Activated T-cell treated with anti-CD3 and anti-CD28 coated beads, Interleukin-2, amount 50 U/mL, for 1 hour (primary cell): ENCODE data around the gene DNM3.
"Not testable (repeated sequence)": the region's sequence is repeated elsewhere in the genome, so short reads cannot be mapped to it uniquely, and the experiment has no call there.

Experiments used
- DNase-seq: peaks from one replicate; pipeline ENCODE4 v3.0.0-alpha.2; 2020

The DNM3 gene

GRCh38 chr1:172343240-172344160 lies 502.2 kb downstream of the DNM3 start:
- no peak for DNase-seq

- DNase-seq = no peak
Measured at GRCh38 chr1:172344444-172344843, 503.1 kb downstream of the DNM3 start.

- DNase-seq = no peak
Measured at GRCh38 chr1:172345077-172345476, 503.8 kb downstream of the DNM3 start.

GRCh38 chr1:172347416-172347815 lies 506.1 kb downstream of the DNM3 start:
- DNase-seq = no peak

GRCh38 chr1:172350856-172351255 lies 509.6 kb downstream of the DNM3 start:
- DNase-seq = no peak

GRCh38 chr1:172351346-172351745 lies 510.0 kb downstream of the DNM3 start:
- DNase-seq = no peak

GRCh38 chr1:172351754-172352161 lies 510.5 kb downstream of the DNM3 start:
- DNase-seq = no peak

GRCh38 chr1:172352435-172352834 lies 511.1 kb downstream of the DNM3 start:
- no peak for DNase-seq

- DNase-seq = no peak
Measured at GRCh38 chr1:172354291-172355274, 513.3 kb downstream of the DNM3 start.

GRCh38 chr1:172356620-172357019 lies 515.3 kb downstream of the DNM3 start:
- DNase-seq = no peak

GRCh38 chr1:172357753-172358385 lies 516.6 kb downstream of the DNM3 start:
- no peak for DNase-seq

- DNase-seq = no peak
Measured at GRCh38 chr1:172359491-172359999, 518.2 kb downstream of the DNM3 start.

GRCh38 chr1:172360511-172360910 lies 519.2 kb downstream of the DNM3 start:
- no peak for DNase-seq

GRCh38 chr1:172360985-172361384 lies 519.7 kb downstream of the DNM3 start:
- no peak for DNase-seq

GRCh38 chr1:172363852-172364251 lies 522.6 kb downstream of the DNM3 start:
- no peak for DNase-seq

- DNase-seq = not testable (repeated sequence)
Measured at GRCh38 chr1:172371646-172372045, 530.3 kb downstream of the DNM3 start.

- no peak for DNase-seq
Measured at GRCh38 chr1:172373864-172374263, 532.6 kb downstream of the DNM3 start.

- no peak for DNase-seq
Measured at GRCh38 chr1:172375211-172375631, 533.9 kb downstream of the DNM3 start.

GRCh38 chr1:172376431-172376830 lies 535.1 kb downstream of the DNM3 start:
- no peak for DNase-seq

- DNase-seq = no peak
Measured at GRCh38 chr1:172377565-172377964, 536.3 kb downstream of the DNM3 start.

- no peak for DNase-seq
Measured at GRCh38 chr1:172378109-172378760, 536.9 kb downstream of the DNM3 start.
